ENCODE measurements around the gene MYH10.

GRCh38 chr17:8467527-8467926, 163.0 kb downstream of the MYH10 start:
- no peak for TF ChIP-seq EZH2 (IDR thresholded peaks at IDR 0.05)
- no peak for TF ChIP-seq POLR2AphosphoS5 (IDR thresholded peaks at IDR 0.05; ENCODE audit: borderline replicate concordance, low read depth, low read length)
- TF ChIP-seq FOXP2 (optimal IDR thresholded peaks at IDR 0.05; ENCODE audit: control extremely low read depth, extremely low read length, insufficient read depth), result no peak
